CD4-positive, alpha-beta T cell treated with Interleukin-10 for 1 hour (primary cell): ENCODE measurements around the gene TNIK.

Experiments
- DNase-seq: peaks from one replicate; pipeline ENCODE4 v3.0.0-alpha.2; 2020

TNIK gene

GRCh38 chr3:171277456-171278298 lies 182.5 kb downstream of the TNIK start:
- no peak for DNase-seq

GRCh38 chr3:171276923-171277322 lies 183.3 kb downstream of the TNIK start:
- no peak for DNase-seq

- DNase-seq: no peak
Observed at GRCh38 chr3:171274222-171274621, 186.0 kb downstream of the TNIK start.

- DNase-seq: no peak
Observed at GRCh38 chr3:171270541-171270940, 189.7 kb downstream of the TNIK start.

- peak; percentile 43 for DNase-seq
Observed at GRCh38 chr3:171269542-171269941, 190.7 kb downstream of the TNIK start.

GRCh38 chr3:171268677-171269076 lies 191.5 kb downstream of the TNIK start:
- no peak for DNase-seq

GRCh38 chr3:171267104-171267503 lies 193.1 kb downstream of the TNIK start:
- no peak for DNase-seq

- no peak for DNase-seq
Observed at GRCh38 chr3:171266740-171267073, 193.5 kb downstream of the TNIK start.

- DNase-seq: no peak
Observed at GRCh38 chr3:171266034-171266739, 194.0 kb downstream of the TNIK start.

- no peak for DNase-seq
Observed at GRCh38 chr3:171264758-171265157, 195.4 kb downstream of the TNIK start.

- no peak for DNase-seq
Observed at GRCh38 chr3:171262431-171262830, 197.8 kb downstream of the TNIK start.

- no peak for DNase-seq
Observed at GRCh38 chr3:171261487-171261886, 198.7 kb downstream of the TNIK start.

GRCh38 chr3:171260899-171261298 lies 199.3 kb downstream of the TNIK start:
- no peak for DNase-seq

GRCh38 chr3:171260466-171260865 lies 199.7 kb downstream of the TNIK start:
- no peak for DNase-seq

GRCh38 chr3:171258316-171258715 lies 201.9 kb downstream of the TNIK start:
- DNase-seq: no peak

- DNase-seq: no peak
Observed at GRCh38 chr3:171257251-171258203, 202.7 kb downstream of the TNIK start.

GRCh38 chr3:171256445-171257250 lies 203.6 kb downstream of the TNIK start:
- DNase-seq: no peak

- peak; percentile 53 for DNase-seq
Observed at GRCh38 chr3:171255236-171255806, 204.9 kb downstream of the TNIK start.

- DNase-seq: no peak
Observed at GRCh38 chr3:171254315-171254714, 205.9 kb downstream of the TNIK start.

GRCh38 chr3:171251835-171252234 lies 208.4 kb downstream of the TNIK start:
- peak; percentile 65 for DNase-seq

- DNase-seq: no peak
Observed at GRCh38 chr3:171250444-171250843, 209.8 kb downstream of the TNIK start.

- DNase-seq: no peak
Observed at GRCh38 chr3:171249245-171249644, 211.0 kb downstream of the TNIK start.
